K562 (cell line): ENCODE results near the gene ZAP70. TPM values are rescaled to one million over a fixed set of nuclear protein-coding genes. Genes with fewer than 3 reads are reported as not detected.

ENCODE experiments used
- ATAC-seq: fragments of 200-7000 bp; cut with Tn5 transposase; 3 replicates; pipeline ENCODE4 v1.9.1; 2020; ENCODE audit warnings: moderate library complexity
- BruUV-seq: library from RNA; stranded (reverse); fragments of 400-500 nt; replicated peaks from 2 replicates; lab custom pipeline; 2021; lab: Mats Ljungman, UMichigan
- CTCF ChIA-PET: fragments of 300-600 bp; formaldehyde crosslinking; extraction: SDS; loops from one replicate; lab custom pipeline; 2021; ENCODE audit warnings: low intra/inter-chr PET ratio; lab: Yijun Ruan, JAX
- POLR2A ChIA-PET: fragments of 300-600, 350-650 bp; sonication (Branson Sonifier 250); formaldehyde crosslinking; extraction: SDS; loops from one replicate; lab custom pipeline; 2021; ENCODE audit warnings: antibody characterized with exemption, inconsistent platforms; lab: Yijun Ruan, JAX
- DNase-seq, 4 experiments: peaks; one replicate each; pipeline versions ENCODE4 v3.0.0 to v3.0.0-alpha.2; 2011 to 2018; ENCODE audit warnings: low spot score in 3 of 4, mixed read lengths in 3 of 4; ENCODE audit errors: extremely low read depth in 1 of 4
- FAIRE-seq: peaks from 2 replicates; lab custom pipeline; 2011; peaks lifted over from hg19 to GRCh38; lab: Jason Lieb, UNC
- H2AFZ ChIP-seq: 2 replicates; pipeline ENCODE4 v1.6.0; 2011; ENCODE audit warnings: low read depth, low read length, control low read depth, inconsistent platforms
- H3K27ac ChIP-seq: fragments of 200-600 bp; 3 replicates; pipeline ENCODE4 v1.8.0; 2011; ENCODE audit warnings: low read depth, mild to moderate bottlenecking, control low read depth, inconsistent platforms, low read length, moderate library complexity, mixed read lengths; ENCODE audit errors: extremely low read depth
- H3K27me3 ChIP-seq, 2 experiments: fragments of 300-600 bp in 1 of 2; 2 replicates in 1 of 2; 3 replicates in 1 of 2; pipeline versions ENCODE4 v1.6.0 to v1.8.0; 2011; ENCODE audit warnings: inconsistent platforms in 2 of 2, low read length in 2 of 2, mild to moderate bottlenecking in 1 of 2, mixed read lengths in 1 of 2, moderate library complexity in 1 of 2; ENCODE audit not compliant: control insufficient read depth in 2 of 2, insufficient read depth in 2 of 2
- H3K36me3 ChIP-seq: fragments of 300-600 bp; 3 replicates; pipeline ENCODE4 v1.8.0; 2011; ENCODE audit warnings: mild to moderate bottlenecking, low read length, inconsistent platforms; ENCODE audit not compliant: control insufficient read depth, insufficient read depth
- H3K4me1 ChIP-seq, 2 experiments: fragments of 200-600 bp in 1 of 2; replicated peaks in 1 of 2; 2 replicates in 1 of 2; 3 replicates in 1 of 2; pipeline versions ENCODE4 v1.5.1 to v1.8.0; 2011; ENCODE audit warnings: inconsistent platforms in 2 of 2, low read length in 2 of 2, mild to moderate bottlenecking in 1 of 2, mixed read lengths in 1 of 2, moderate library complexity in 1 of 2; ENCODE audit not compliant: control insufficient read depth in 2 of 2, insufficient read depth in 2 of 2
- H3K4me2 ChIP-seq: 2 replicates; pipeline ENCODE4 v1.6.1; 2011; ENCODE audit warnings: low read length, control low read depth, inconsistent platforms, mixed read lengths; ENCODE audit not compliant: insufficient read depth
- H3K4me3 ChIP-seq: fragments of 200-600 bp; sonication (generic), shearing (Covaris generic); 2 replicates; pipeline ENCODE4 v1.5.1; 2016; ENCODE audit warnings: control low read depth, inconsistent platforms
- H3K79me2 ChIP-seq: fragments of 200-600 bp; 3 replicates; pipeline ENCODE4 v1.8.0; 2011; ENCODE audit warnings: low read length, inconsistent platforms; ENCODE audit not compliant: control insufficient read depth, insufficient read depth
- H3K9ac ChIP-seq, 2 experiments: 2 replicates each; pipeline versions ENCODE4 v1.6.0 to v1.6.1; 2011; ENCODE audit warnings: low read depth in 2 of 2, low read length in 2 of 2, control low read depth in 1 of 2, inconsistent platforms in 1 of 2, mild to moderate bottlenecking in 1 of 2, mixed read lengths in 1 of 2; ENCODE audit not compliant: insufficient read depth in 1 of 2
- H3K9me1 ChIP-seq: one replicate; pipeline ENCODE4 v1.6.0; 2011; ENCODE audit warnings: inconsistent platforms, mild to moderate bottlenecking, low read length, moderate library complexity; ENCODE audit not compliant: control insufficient read depth, insufficient read depth
- H3K9me3 ChIP-seq: replicated peaks from 2 replicates; pipeline ENCODE4 v1.5.1; 2011; ENCODE audit warnings: low read depth, low read length, inconsistent platforms; ENCODE audit not compliant: control insufficient read depth, insufficient read depth
- H4K20me1 ChIP-seq: replicated peaks from 2 replicates; pipeline ENCODE4 v1.6.1; 2011; ENCODE audit warnings: low read length, inconsistent platforms, mixed read lengths; ENCODE audit not compliant: control insufficient read depth, insufficient read depth
- CCAR2 ChIP-seq: fragments of 200-400 bp; formaldehyde crosslinking; IDR thresholded peaks from 2 replicates; pipeline ENCODE4 v1.6.1; 2017; ENCODE audit warnings: mild to moderate bottlenecking, low read depth, low read length
- E2F8 ChIP-seq: fragments of 450-650 bp; IDR thresholded peaks from 2 replicates; pipeline ENCODE4 v1.7.1; 2018; ENCODE audit warnings: mild to moderate bottlenecking, low read depth; ENCODE audit not compliant: partially characterized antibody
- HNRNPL ChIP-seq: fragments of 200-400 bp; formaldehyde crosslinking; IDR thresholded peaks from 2 replicates; pipeline ENCODE4 v1.6.1; 2017; ENCODE audit warnings: low read depth, mild to moderate bottlenecking, low read length
- RERE ChIP-seq: sonication (generic); formaldehyde crosslinking; IDR thresholded peaks from 2 replicates; pipeline ENCODE4 v1.8.0; 2023; ENCODE audit warnings: missing genetic modification reagents, mild to moderate bottlenecking, borderline replicate concordance
- ZNF24 ChIP-seq: fragments of 450-650 bp; IDR thresholded peaks from 2 replicates; pipeline ENCODE4 v1.6.1; 2016
- ZNF717 ChIP-seq: fragments of 250-450 bp; sonication (Bioruptor Pico); IDR thresholded peaks from 2 replicates; pipeline ENCODE4 v1.5.0; 2021
- WGBS: fragments of 100-300 bp; shearing (Covaris generic); methylation state at CpG from one replicate; pipeline ENCODE4 v1.1.6; 2016; ENCODE audit warnings: low coverage, mixed read lengths; ENCODE audit not compliant: insufficient coverage; ENCODE audit errors: missing lambda C conversion rate; 5-methylcytosine and 5-hydroxymethylcytosine counted together
- in situ Hi-C: fragments of 300-500 bp; cut with MboI; formaldehyde crosslinking; loops from 4 replicates; pipeline ENCODE4 v1.15.0; 2018; ENCODE audit warnings: inconsistent platforms, mixed read lengths
- intact Hi-C: fragments of 100-400 bp; cut with micrococcal nuclease; formaldehyde crosslinking; loops from 2 replicates; pipeline ENCODE4 v1.14.2; 2022
- polyA plus RNA-seq, 8 experiments: library from polyadenylated mRNA; depleted of rRNA in 4 of 8; stranded (reverse) in 5 of 8; unstranded in 3 of 8; fragments of >200 nt; fragmentation: Nextera tagmentation in 2 of 8; fragmentation: Illumina TruSeq in 1 of 8; extraction: Ambion mirVana in 2 of 8; extraction: Trizol in 1 of 8; gene quantifications; 2 replicates each; pipeline versions ENCODE4 v1.2.1 to v1.2.3, GENCODE V29; 2011 to 2014; ENCODE audit warnings: inconsistent platforms in 1 of 8, missing spikeins in 1 of 8
- total RNA-seq, 7 experiments: library from RNA; depleted of rRNA in 6 of 7; stranded (reverse); fragments of >200 nt in 6 of 7; fragmentation: Illumina TruSeq in 2 of 7; extraction: Trizol in 2 of 7; gene quantifications; 2 replicates each; pipeline versions ENCODE4 v1.2.1 to v1.2.3, GENCODE V29; 2011 to 2021; ENCODE audit warnings: low replicate concordance in 1 of 7

Gene ZAP70
- total and polyA plus RNA-seq, 9 of the 15 experiments (the other 6 are each of a cell fraction or from before 2014, with no cell fraction given) = 0.06 to 0.80 (median 0.21) TPM; not detected in 1

DNA sequence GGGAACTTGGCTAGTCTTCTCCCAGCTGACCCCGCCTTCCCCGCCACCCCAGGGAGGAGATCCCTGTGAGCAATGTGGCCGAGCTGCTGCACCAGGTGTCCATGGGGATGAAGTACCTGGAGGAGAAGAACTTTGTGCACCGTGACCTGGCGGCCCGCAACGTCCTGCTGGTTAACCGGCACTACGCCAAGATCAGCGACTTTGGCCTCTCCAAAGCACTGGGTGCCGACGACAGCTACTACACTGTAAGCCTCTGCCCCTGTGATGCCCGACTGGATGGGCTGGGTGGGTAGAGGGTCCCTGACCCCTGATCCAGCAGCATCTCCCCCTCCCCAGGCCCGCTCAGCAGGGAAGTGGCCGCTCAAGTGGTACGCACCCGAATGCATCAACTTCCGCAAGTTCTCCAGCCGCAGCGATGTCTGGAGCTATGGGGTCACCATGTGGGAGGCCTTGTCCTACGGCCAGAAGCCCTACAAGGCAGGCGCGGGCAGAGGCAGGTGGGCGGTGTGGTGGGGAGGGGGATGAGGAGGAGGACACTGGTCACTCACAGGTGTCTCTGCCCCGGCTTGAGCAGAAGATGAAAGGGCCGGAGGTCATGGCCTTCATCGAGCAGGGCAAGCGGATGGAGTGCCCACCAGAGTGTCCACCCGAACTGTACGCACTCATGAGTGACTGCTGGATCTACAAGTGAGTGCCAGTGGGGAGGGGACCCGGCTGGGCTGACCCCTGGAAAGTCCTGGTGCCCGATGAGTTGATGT lies 24.2 kb downstream of the ZAP70 start:
- Histone ChIP-seq H3K27me3 (peaks cover 11 to 62% of the 10 kb centered on the region in 2 experiments; a peak in 3 of 5 replicates), H3K27ac (no peak overlapping the region), H3K9ac (no peak overlapping the region), H4K20me1 (no peaks in the 10 kb centered on the region), H3K36me3 (no peaks in the 10 kb centered on the region), H3K4me2 (no peak overlapping the region), H3K9me3 (no peaks in the 10 kb centered on the region), H3K4me1 (peaks cover 10 to 37% of the 10 kb centered on the region in 2 experiments; a peak in 4 of 5 replicates), H3K4me3 (no peak overlapping the region), H2AFZ (no peak overlapping the region), H3K9me1 (no peaks in the 10 kb centered on the region), H3K79me2 (no peaks in the 10 kb centered on the region)
- intact Hi-C loops (no loop called here), in situ Hi-C loops (no loop called here)
- ATAC-seq = no peak
- 28% methylated on average over 31 of the region's 32 CpGs for WGBS
- DNase-seq = no peak
- ChIA-PET CTCF (no interaction called here), POLR2A (no interaction called here)
- no peak for TF ChIP-seq E2F8
- no peak for TF ChIP-seq HNRNPL
- no peak for TF ChIP-seq ZNF717 (CRISPR knock-in tag)
- TF ChIP-seq CCAR2 = no peak
- no peak for TF ChIP-seq RERE
- no peak for TF ChIP-seq ZNF24
- no peak for FAIRE-seq
- no TSS peak for BruUV-seq
